Loucy (cell line): Measurements from ENCODE around the gene VMAC.

Experiments
- EZH2phosphoT487 ChIP-seq: fragments of 200-600 bp; IDR thresholded peaks from 2 replicates; pipeline ENCODE4 v1.6.1; 2018; ENCODE audit warnings: antibody characterized with exemption, mild to moderate bottlenecking, moderate library complexity, borderline replicate concordance
- TF ChIP-seq, protein P1 (sequence below): fragments of 200-600 bp; sonication (generic); conservative IDR thresholded peaks from 2 replicates; pipeline ENCODE4 v1.5.1; 2014; ENCODE audit warnings: mild to moderate bottlenecking, antibody characterized with exemption, low read length

- TF ChIP-seq, protein P1, sequence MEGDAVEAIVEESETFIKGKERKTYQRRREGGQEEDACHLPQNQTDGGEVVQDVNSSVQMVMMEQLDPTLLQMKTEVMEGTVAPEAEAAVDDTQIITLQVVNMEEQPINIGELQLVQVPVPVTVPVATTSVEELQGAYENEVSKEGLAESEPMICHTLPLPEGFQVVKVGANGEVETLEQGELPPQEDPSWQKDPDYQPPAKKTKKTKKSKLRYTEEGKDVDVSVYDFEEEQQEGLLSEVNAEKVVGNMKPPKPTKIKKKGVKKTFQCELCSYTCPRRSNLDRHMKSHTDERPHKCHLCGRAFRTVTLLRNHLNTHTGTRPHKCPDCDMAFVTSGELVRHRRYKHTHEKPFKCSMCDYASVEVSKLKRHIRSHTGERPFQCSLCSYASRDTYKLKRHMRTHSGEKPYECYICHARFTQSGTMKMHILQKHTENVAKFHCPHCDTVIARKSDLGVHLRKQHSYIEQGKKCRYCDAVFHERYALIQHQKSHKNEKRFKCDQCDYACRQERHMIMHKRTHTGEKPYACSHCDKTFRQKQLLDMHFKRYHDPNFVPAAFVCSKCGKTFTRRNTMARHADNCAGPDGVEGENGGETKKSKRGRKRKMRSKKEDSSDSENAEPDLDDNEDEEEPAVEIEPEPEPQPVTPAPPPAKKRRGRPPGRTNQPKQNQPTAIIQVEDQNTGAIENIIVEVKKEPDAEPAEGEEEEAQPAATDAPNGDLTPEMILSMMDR = no peak
- no peak for TF ChIP-seq EZH2phosphoT487
Observed at GRCh38 chr19:5958851-5959122, 54.1 kb downstream of the VMAC start.
